K562 (cell line): Measurements from ENCODE around the gene FGFRL1. TPM values are rescaled to one million over a fixed set of nuclear protein-coding genes. Genes with fewer than 3 reads are reported as not detected.
A peak's percentile ranks its signal among the peaks of the same experiment; 100 is the strongest.

Experiments
- AFF4 ChIP-seq: sonication (generic); formaldehyde crosslinking; IDR thresholded peaks from 2 replicates; pipeline ENCODE4 v1.8.0; 2023; ENCODE audit warnings: mild to moderate bottlenecking, missing genetic modification reagents
- HMGN3 ChIP-seq: IDR thresholded peaks from 2 replicates; pipeline ENCODE4 v1.6.1; 2011; ENCODE audit warnings: borderline replicate concordance, low read depth, mild to moderate bottlenecking, mixed read lengths, low read length; ENCODE audit not compliant: insufficient read length; ENCODE audit errors: extremely low read depth
- RBM17 ChIP-seq: fragments of 200-400 bp; formaldehyde crosslinking; IDR thresholded peaks from 2 replicates; pipeline ENCODE4 v1.6.1; 2017; ENCODE audit warnings: low read depth, mild to moderate bottlenecking, low read length, borderline replicate concordance
- SMARCA4 ChIP-seq: fragments of 450-650 bp; IDR thresholded peaks from 2 replicates; pipeline ENCODE4 v1.6.1; 2016
- SUPT5H ChIP-seq: fragments of 450-650 bp; IDR thresholded peaks from 2 replicates; pipeline ENCODE4 v1.6.1; 2016
- ZBTB11 ChIP-seq, 3 experiments: fragments of 200-800 bp in 1 of 3; fragments of 250-450 bp in 1 of 3; fragments of 450-650 bp in 1 of 3; sonication (Bioruptor Pico) in 1 of 3; sonication (Bioruptor generic) in 1 of 3; formaldehyde crosslinking in 1 of 3; IDR thresholded peaks; 2 replicates each; pipeline versions ENCODE4 v1.6.1 to v1.8.0; 2016 to 2022; ENCODE audit warnings: mild to moderate bottlenecking in 2 of 3, missing genetic modification characterization in 2 of 3, missing compliant biosample characterization in 1 of 3, moderate library complexity in 1 of 3
- ZC3H11A ChIP-seq: IDR thresholded peaks from 2 replicates; pipeline ENCODE4 v1.6.1; 2012; ENCODE audit warnings: low read depth, low read length, improper control_type of control experiment
- ZNF586 ChIP-seq: fragments of 450-650 bp; formaldehyde crosslinking; conservative IDR thresholded peaks from 2 replicates; pipeline ENCODE4 v1.4.0; 2020; ENCODE audit warnings: mild to moderate bottlenecking, moderate library complexity
- polyA plus RNA-seq, 8 experiments: library from polyadenylated mRNA; depleted of rRNA in 4 of 8; stranded (reverse) in 5 of 8; unstranded in 3 of 8; fragments of >200 nt; fragmentation: Nextera tagmentation in 2 of 8; fragmentation: Illumina TruSeq in 1 of 8; extraction: Ambion mirVana in 2 of 8; extraction: Trizol in 1 of 8; gene quantifications; 2 replicates each; pipeline versions ENCODE4 v1.2.1 to v1.2.3, GENCODE V29; 2011 to 2014; ENCODE audit warnings: inconsistent platforms in 1 of 8, missing spikeins in 1 of 8
- total RNA-seq, 7 experiments: library from RNA; depleted of rRNA in 6 of 7; stranded (reverse); fragments of >200 nt in 6 of 7; fragmentation: Illumina TruSeq in 2 of 7; extraction: Trizol in 2 of 7; gene quantifications; 2 replicates each; pipeline versions ENCODE4 v1.2.1 to v1.2.3, GENCODE V29; 2011 to 2021; ENCODE audit warnings: low replicate concordance in 1 of 7
- TF ChIP-seq, protein P1 (sequence below): fragments of 450-650 bp; IDR thresholded peaks from 2 replicates; pipeline ENCODE4 v1.6.1; 2016; ENCODE audit warnings: antibody characterized with exemption
- TF ChIP-seq, protein P2 (sequence below): IDR thresholded peaks from 2 replicates; pipeline ENCODE4 v1.6.1; 2014; ENCODE audit warnings: antibody characterized with exemption
- TF ChIP-seq, protein P3 (sequence below): sonication (generic); formaldehyde crosslinking; IDR thresholded peaks from 2 replicates; pipeline ENCODE4 v1.9.0; 2022; ENCODE audit warnings: mild to moderate bottlenecking, missing genetic modification reagents
- TF ChIP-seq, protein P4 (sequence below): fragments of 450-650 bp; formaldehyde crosslinking; IDR thresholded peaks from 2 replicates; pipeline ENCODE4 v1.4.0; 2020; ENCODE audit warnings: mild to moderate bottlenecking, moderate library complexity

The FGFRL1 gene
- total and polyA plus RNA-seq, 9 of the 15 experiments (the other 6 are each of a cell fraction or from before 2014, with no cell fraction given): 0.34 to 49.9 (median 14.6) TPM

- TF ChIP-seq ZBTB11 (CRISPR knock-in tag; IDR thresholded peaks at IDR 0.05) (peak in 1 of 3 experiments; percentile 78; a peak in 2 of 6 replicates), ZNF586 (CRISPR knock-in tag) (no peak), SUPT5H (peak; percentile 61), HMGN3 (peak; percentile 97), AFF4 (CRISPR knock-in tag) (peak; percentile 92; the same call in 1 of the 2 replicates), SMARCA4 (peak; percentile 99), RBM17 (no peak), ZC3H11A (0 out of 2 replicates have a peak, but pooled peaks have one; percentile 50)
- TF ChIP-seq, protein P1, sequence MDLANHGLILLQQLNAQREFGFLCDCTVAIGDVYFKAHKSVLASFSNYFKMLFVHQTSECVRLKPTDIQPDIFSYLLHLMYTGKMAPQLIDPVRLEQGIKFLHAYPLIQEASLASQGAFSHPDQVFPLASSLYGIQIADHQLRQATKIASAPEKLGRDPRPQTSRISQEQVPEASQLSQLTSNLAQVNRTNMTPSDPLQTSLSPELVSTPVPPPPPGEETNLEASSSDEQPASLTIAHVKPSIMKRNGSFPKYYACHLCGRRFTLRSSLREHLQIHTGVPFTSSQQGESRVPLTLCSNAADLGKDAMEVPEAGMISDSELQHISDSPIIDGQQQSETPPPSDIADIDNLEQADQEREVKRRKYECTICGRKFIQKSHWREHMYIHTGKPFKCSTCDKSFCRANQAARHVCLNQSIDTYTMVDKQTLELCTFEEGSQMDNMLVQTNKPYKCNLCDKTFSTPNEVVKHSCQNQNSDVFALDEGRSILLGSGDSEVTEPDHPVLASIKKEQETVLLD: peak; percentile 75; the same call in 1 of the 2 replicates
- TF ChIP-seq, protein P2, sequence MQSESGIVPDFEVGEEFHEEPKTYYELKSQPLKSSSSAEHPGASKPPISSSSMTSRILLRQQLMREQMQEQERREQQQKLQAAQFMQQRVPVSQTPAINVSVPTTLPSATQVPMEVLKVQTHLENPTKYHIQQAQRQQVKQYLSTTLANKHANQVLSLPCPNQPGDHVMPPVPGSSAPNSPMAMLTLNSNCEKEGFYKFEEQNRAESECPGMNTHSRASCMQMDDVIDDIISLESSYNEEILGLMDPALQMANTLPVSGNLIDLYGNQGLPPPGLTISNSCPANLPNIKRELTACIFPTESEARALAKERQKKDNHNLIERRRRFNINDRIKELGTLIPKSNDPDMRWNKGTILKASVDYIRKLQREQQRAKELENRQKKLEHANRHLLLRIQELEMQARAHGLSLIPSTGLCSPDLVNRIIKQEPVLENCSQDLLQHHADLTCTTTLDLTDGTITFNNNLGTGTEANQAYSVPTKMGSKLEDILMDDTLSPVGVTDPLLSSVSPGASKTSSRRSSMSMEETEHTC: peak; percentile 69; the same call in 1 of the 2 replicates
- TF ChIP-seq, protein P3, sequence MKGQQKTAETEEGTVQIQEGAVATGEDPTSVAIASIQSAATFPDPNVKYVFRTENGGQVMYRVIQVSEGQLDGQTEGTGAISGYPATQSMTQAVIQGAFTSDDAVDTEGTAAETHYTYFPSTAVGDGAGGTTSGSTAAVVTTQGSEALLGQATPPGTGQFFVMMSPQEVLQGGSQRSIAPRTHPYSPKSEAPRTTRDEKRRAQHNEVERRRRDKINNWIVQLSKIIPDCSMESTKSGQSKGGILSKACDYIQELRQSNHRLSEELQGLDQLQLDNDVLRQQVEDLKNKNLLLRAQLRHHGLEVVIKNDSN (CRISPR knock-in tag): peak; percentile 80
- TF ChIP-seq, protein P4, sequence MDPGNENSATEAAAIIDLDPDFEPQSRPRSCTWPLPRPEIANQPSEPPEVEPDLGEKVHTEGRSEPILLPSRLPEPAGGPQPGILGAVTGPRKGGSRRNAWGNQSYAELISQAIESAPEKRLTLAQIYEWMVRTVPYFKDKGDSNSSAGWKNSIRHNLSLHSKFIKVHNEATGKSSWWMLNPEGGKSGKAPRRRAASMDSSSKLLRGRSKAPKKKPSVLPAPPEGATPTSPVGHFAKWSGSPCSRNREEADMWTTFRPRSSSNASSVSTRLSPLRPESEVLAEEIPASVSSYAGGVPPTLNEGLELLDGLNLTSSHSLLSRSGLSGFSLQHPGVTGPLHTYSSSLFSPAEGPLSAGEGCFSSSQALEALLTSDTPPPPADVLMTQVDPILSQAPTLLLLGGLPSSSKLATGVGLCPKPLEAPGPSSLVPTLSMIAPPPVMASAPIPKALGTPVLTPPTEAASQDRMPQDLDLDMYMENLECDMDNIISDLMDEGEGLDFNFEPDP: no peak
Observed at GRCh38 chr4:1043651-1044468, 32.4 kb downstream of the FGFRL1 start (continued).
